Measurements from ENCODE around the gene ARMC10.
"Not testable (repeated sequence)": the region's sequence is repeated elsewhere in the genome, so short reads cannot be mapped to it uniquely, and the experiment has no call there.

ARMC10 gene

GRCh38 chr7:103068414-103069403, 6.2 kb upstream of the ARMC10 start:
- H3K36me3 ChIP-seq (ENCODE audit: insufficient read depth, low read length), result no peaks in the 10 kb centered on the region
- H3K9me3 ChIP-seq (ENCODE audit: control insufficient read depth, insufficient read depth, low read length), result no peaks in the 10 kb centered on the region; the same call in 1 of the 2 replicates
- no peaks in the 10 kb centered on the region for H3K4me1 ChIP-seq (ENCODE audit: insufficient read depth, low read length)
- no peak overlapping the region for H3K9ac ChIP-seq (ENCODE audit: low read depth, low read length)

- Histone ChIP-seq H3K36me3 (ENCODE audit: insufficient read depth, low read length) (no peaks in the 10 kb centered on the region), H3K9ac (ENCODE audit: low read depth, low read length) (no peak overlapping the region), H3K4me1 (ENCODE audit: insufficient read depth, low read length) (no peaks in the 10 kb centered on the region), H3K9me3 (ENCODE audit: control insufficient read depth, insufficient read depth, low read length) (no peaks in the 10 kb centered on the region; the same call in 1 of the 2 replicates)
These were observed 3.9 kb upstream of the ARMC10 start for GRCh38 chr7:103071000-103071399.

GRCh38 chr7:103073989-103074518, 886 bp upstream of the ARMC10 start:
- Histone ChIP-seq H3K9ac (ENCODE audit: low read depth, low read length) (peak overlapping the region; percentile 76), H3K4me1 (ENCODE audit: insufficient read depth, low read length) (no peaks in the 10 kb centered on the region), H3K9me3 (ENCODE audit: control insufficient read depth, insufficient read depth, low read length) (no peaks in the 10 kb centered on the region), H3K36me3 (ENCODE audit: insufficient read depth, low read length) (no peaks in the 10 kb centered on the region)

- H3K9ac ChIP-seq (ENCODE audit: low read depth, low read length), result peak overlapping the region; percentile 76
- no peaks in the 10 kb centered on the region for H3K9me3 ChIP-seq (ENCODE audit: control insufficient read depth, insufficient read depth, low read length)
- no peaks in the 10 kb centered on the region for H3K36me3 ChIP-seq (ENCODE audit: insufficient read depth, low read length)
- no peaks in the 10 kb centered on the region for H3K4me1 ChIP-seq (ENCODE audit: insufficient read depth, low read length)
These were observed 488 bp downstream of the ARMC10 start for GRCh38 chr7:103075337-103075918.

GRCh38 chr7:103076764-103077163, 1.8 kb downstream of the ARMC10 start:
- Histone ChIP-seq H3K4me1 (ENCODE audit: insufficient read depth, low read length) (no peaks in the 10 kb centered on the region), H3K36me3 (ENCODE audit: insufficient read depth, low read length) (no peaks in the 10 kb centered on the region), H3K9ac (ENCODE audit: low read depth, low read length) (no peak overlapping the region), H3K9me3 (ENCODE audit: control insufficient read depth, insufficient read depth, low read length) (no peaks in the 10 kb centered on the region)

- no peak overlapping the region for H3K9ac ChIP-seq (ENCODE audit: low read depth, low read length)
- no peaks in the 10 kb centered on the region for H3K4me1 ChIP-seq (ENCODE audit: insufficient read depth, low read length)
- H3K36me3 ChIP-seq (ENCODE audit: insufficient read depth, low read length), result no peaks in the 10 kb centered on the region
- H3K9me3 ChIP-seq (ENCODE audit: control insufficient read depth, insufficient read depth, low read length), result no peaks in the 10 kb centered on the region
These were observed 2.4 kb downstream of the ARMC10 start for GRCh38 chr7:103077318-103077717.

GRCh38 chr7:103078226-103078625, 3.3 kb downstream of the ARMC10 start:
- H3K4me1 ChIP-seq (ENCODE audit: insufficient read depth, low read length); H3K9ac ChIP-seq (ENCODE audit: low read depth, low read length); H3K36me3 ChIP-seq (ENCODE audit: insufficient read depth, low read length); H3K9me3 ChIP-seq (ENCODE audit: control insufficient read depth, insufficient read depth, low read length): not testable (repeated sequence)

GRCh38 chr7:103079836-103080235, 4.9 kb downstream of the ARMC10 start:
- H3K4me1 ChIP-seq (ENCODE audit: insufficient read depth, low read length), result no peaks in the 10 kb centered on the region
- H3K36me3 ChIP-seq (ENCODE audit: insufficient read depth, low read length), result no peaks in the 10 kb centered on the region
- no peak overlapping the region for H3K9ac ChIP-seq (ENCODE audit: low read depth, low read length)
- no peaks in the 10 kb centered on the region for H3K9me3 ChIP-seq (ENCODE audit: control insufficient read depth, insufficient read depth, low read length)

GRCh38 chr7:103080923-103081322, 6.0 kb downstream of the ARMC10 start:
- no peaks in the 10 kb centered on the region for H3K4me1 ChIP-seq (ENCODE audit: insufficient read depth, low read length)
- no peaks in the 10 kb centered on the region for H3K36me3 ChIP-seq (ENCODE audit: insufficient read depth, low read length)
- no peak overlapping the region for H3K9ac ChIP-seq (ENCODE audit: low read depth, low read length)
- H3K9me3 ChIP-seq (ENCODE audit: control insufficient read depth, insufficient read depth, low read length), result no peaks in the 10 kb centered on the region

GRCh38 chr7:103082497-103082896, 7.6 kb downstream of the ARMC10 start:
- no peaks in the 10 kb centered on the region for H3K4me1 ChIP-seq (ENCODE audit: insufficient read depth, low read length)
- no peaks in the 10 kb centered on the region; the same call in 1 of the 2 replicates for H3K36me3 ChIP-seq (ENCODE audit: insufficient read depth, low read length)
- H3K9me3 ChIP-seq (ENCODE audit: control insufficient read depth, insufficient read depth, low read length), result no peaks in the 10 kb centered on the region
- no peak overlapping the region for H3K9ac ChIP-seq (ENCODE audit: low read depth, low read length)

- no peaks in the 10 kb centered on the region for H3K9me3 ChIP-seq (ENCODE audit: control insufficient read depth, insufficient read depth, low read length)
- no peaks in the 10 kb centered on the region; the same call in 1 of the 2 replicates for H3K36me3 ChIP-seq (ENCODE audit: insufficient read depth, low read length)
- H3K9ac ChIP-seq (ENCODE audit: low read depth, low read length), result no peak overlapping the region
- no peaks in the 10 kb centered on the region for H3K4me1 ChIP-seq (ENCODE audit: insufficient read depth, low read length)
These were observed 8.3 kb downstream of the ARMC10 start for GRCh38 chr7:103083210-103083609.

- H3K4me1 ChIP-seq (ENCODE audit: insufficient read depth, low read length); H3K9ac ChIP-seq (ENCODE audit: low read depth, low read length); H3K36me3 ChIP-seq (ENCODE audit: insufficient read depth, low read length); H3K9me3 ChIP-seq (ENCODE audit: control insufficient read depth, insufficient read depth, low read length): not testable (repeated sequence)
These were observed 17.4 kb downstream of the ARMC10 start for GRCh38 chr7:103092321-103092720.

GRCh38 chr7:103093429-103093828, 18.5 kb downstream of the ARMC10 start:
- Histone ChIP-seq H3K9me3 (ENCODE audit: control insufficient read depth, insufficient read depth, low read length) (no peaks in the 10 kb centered on the region), H3K36me3 (ENCODE audit: insufficient read depth, low read length) (no peaks in the 10 kb centered on the region; the same call in 1 of the 2 replicates), H3K9ac (ENCODE audit: low read depth, low read length) (no peak overlapping the region), H3K4me1 (ENCODE audit: insufficient read depth, low read length) (no peaks in the 10 kb centered on the region)

GRCh38 chr7:103094102-103094501, 19.2 kb downstream of the ARMC10 start:
- H3K36me3 ChIP-seq (ENCODE audit: insufficient read depth, low read length), result no peaks in the 10 kb centered on the region; the same call in 1 of the 2 replicates
- H3K4me1 ChIP-seq (ENCODE audit: insufficient read depth, low read length), result no peaks in the 10 kb centered on the region

GRCh38 chr7:103095558-103095957, 20.6 kb downstream of the ARMC10 start:
- H3K4me1 ChIP-seq (ENCODE audit: insufficient read depth, low read length); H3K9me3 ChIP-seq (ENCODE audit: control insufficient read depth, insufficient read depth, low read length); H3K9ac ChIP-seq (ENCODE audit: low read depth, low read length); H3K36me3 ChIP-seq (ENCODE audit: insufficient read depth, low read length): not testable (repeated sequence)

More at GRCh38 chr7:103094102-103094501, 19.2 kb downstream of the ARMC10 start:
- H3K9ac ChIP-seq (ENCODE audit: low read depth, low read length), result no peak overlapping the region
- H3K9me3 ChIP-seq (ENCODE audit: control insufficient read depth, insufficient read depth, low read length), result no peaks in the 10 kb centered on the region

Data from ES-I3 (cell line).